Cardiac fibroblast (primary cell): ENCODE data around the gene MRPS10.
"Not testable (repeated sequence)": the region's sequence is repeated elsewhere in the genome, so short reads cannot be mapped to it uniquely, and the experiment has no call there.

Source experiments
- DNase-seq, 2 donors: peaks; one replicate each; pipeline versions ENCODE4 v3.0.0 to v3.0.0-alpha.2; 2010; ENCODE audit warnings: low read depth in 2 of 2
- H3K4me3 ChIP-seq, 2 donors: replicated peaks in 1 of 2; 1 replicate in 1 of 2; 2 replicates in 1 of 2; pipeline ENCODE4 v1.5.1; 2011; ENCODE audit warnings: low read depth in 2 of 2, low read length in 2 of 2, mild to moderate bottlenecking in 2 of 2, moderate library complexity in 1 of 2
- CTCF ChIP-seq: IDR thresholded peaks from one replicate; pipeline ENCODE4 v1.5.1; 2011; ENCODE audit warnings: low read depth, mild to moderate bottlenecking, low read length, inconsistent platforms

MRPS10 gene

DNA sequence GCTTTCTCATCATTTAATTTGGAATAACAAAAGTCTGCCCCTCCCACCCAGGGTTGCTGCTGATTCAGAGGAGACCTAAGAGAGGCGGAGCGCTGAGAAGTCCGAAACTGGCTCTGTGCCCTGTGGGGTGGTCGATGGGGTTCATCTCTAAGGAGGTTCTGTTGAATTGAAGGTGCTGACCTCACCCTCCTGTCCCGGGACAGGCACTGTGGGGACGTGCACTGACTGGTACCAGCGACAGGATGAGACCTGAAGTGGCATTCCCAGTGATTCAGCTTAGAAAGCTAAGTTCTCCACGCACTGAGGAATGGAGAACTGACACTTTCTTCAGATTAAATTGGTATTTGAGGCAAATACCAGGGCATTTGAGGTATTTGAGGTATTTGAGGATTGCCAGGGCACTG, 24.2 kb downstream of the MRPS10 start:
- no peak overlapping the region for H3K4me3 ChIP-seq
- peak in 1 of 2 donors; percentile 17 for DNase-seq
- TF ChIP-seq CTCF, result no peak

DNA sequence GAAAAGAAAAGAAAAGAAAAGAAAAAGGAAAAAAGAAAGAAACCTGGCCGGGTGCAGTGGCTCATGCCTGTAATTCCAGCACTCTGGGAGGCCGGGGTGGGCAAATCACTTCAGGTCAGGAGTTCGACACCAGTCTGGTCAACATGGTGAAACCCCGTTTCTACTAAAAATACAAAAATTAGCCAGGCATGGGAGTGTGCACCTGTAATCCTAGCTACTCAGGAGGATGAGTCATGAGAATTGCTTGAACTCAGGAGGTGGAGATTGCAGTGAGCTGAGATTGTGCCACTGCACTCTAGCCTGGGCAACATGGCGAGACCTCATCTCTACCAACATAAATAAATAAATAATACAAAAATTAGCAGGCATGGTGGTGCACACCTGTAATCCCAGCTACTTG, 25.3 kb downstream of the MRPS10 start:
- not testable (repeated sequence) for H3K4me3 ChIP-seq, DNase-seq

DNA sequence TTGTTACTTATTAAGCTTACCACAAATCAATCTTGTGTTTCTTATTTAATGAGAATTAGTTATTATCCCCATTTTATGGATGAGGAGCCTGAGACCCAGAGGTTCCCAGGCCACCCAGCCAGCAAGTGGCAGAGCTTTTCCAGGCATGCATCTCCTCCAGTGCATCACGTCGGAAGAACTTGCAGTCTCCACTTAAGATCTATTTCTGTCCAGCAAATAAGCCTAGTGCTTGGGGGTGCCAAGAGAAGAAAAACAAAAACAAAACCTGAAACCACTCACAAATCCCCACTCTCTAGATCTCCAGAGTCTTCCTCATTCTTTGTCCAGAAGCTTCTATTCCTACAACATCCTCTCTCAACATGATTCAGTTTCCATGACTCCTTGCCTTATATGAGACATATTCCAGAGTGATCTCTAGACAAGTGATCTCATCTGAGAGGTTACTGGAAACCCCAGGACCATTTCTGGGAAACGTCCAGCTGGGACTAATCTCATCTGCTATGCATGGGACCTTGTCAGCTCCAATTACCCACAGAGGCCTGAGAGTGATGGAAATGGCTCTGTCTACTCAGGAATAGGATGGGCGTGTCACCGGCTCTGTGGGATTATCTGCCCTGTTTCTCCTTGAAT, 27.0 kb downstream of the MRPS10 start:
- peak; percentile 58 to 62 for DNase-seq
- no peak for TF ChIP-seq CTCF
- H3K4me3 ChIP-seq, result no peak overlapping the region

- no peak for TF ChIP-seq CTCF
- no peak for DNase-seq
- H3K4me3 ChIP-seq, result no peak overlapping the region
These were observed 29.3 kb downstream of the MRPS10 start for GRCh38 chr6:42188406-42188805.

DNA sequence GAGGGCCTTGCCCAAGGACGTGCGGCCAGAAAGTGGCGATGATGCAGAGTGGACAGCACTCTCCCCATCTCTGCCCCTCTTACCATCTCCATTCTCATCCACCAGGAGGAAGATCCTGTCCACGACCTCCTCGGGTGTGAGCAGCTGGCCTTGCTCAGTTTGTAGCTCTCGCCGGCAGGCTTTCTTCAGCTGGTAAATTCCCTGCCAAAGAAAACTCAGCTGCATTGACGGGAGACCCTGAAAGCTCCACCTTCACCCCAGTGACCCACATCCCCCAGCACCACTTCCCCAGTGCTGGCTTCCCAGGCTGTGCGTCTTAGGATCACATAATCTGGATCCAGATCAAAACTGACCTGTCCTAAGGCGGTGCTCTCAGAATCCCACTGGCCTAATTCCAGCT, 32.1 kb downstream of the MRPS10 start:
- no peak overlapping the region for H3K4me3 ChIP-seq
- no peak for TF ChIP-seq CTCF
- no peak for DNase-seq

- no peak for TF ChIP-seq CTCF
- DNase-seq, result no peak
- no peak overlapping the region for H3K4me3 ChIP-seq
These were observed 33.2 kb downstream of the MRPS10 start for GRCh38 chr6:42184475-42184874.

GRCh38 chr6:42182101-42182500, 35.6 kb downstream of the MRPS10 start:
- TF ChIP-seq CTCF, result no peak
- H3K4me3 ChIP-seq, result no peak overlapping the region
- no peak for DNase-seq
